OCI-M2 (cell line): ENCODE data around the gene CNIH1.
"Not testable (repeated sequence)": the region's sequence is repeated elsewhere in the genome, so short reads cannot be mapped to it uniquely, and the experiment has no call there.

Source experiments
- DNase-seq: peaks from one replicate; lab custom pipeline; 2025; ENCODE audit not compliant: unreplicated experiment; lab: John Stamatoyannopoulos, UW

CNIH1 gene

GRCh38 chr14:54470701-54471100 lies 29.5 kb upstream of the CNIH1 start:
- DNase-seq, result no peak

GRCh38 chr14:54467280-54467679 lies 26.1 kb upstream of the CNIH1 start:
- no peak for DNase-seq

GRCh38 chr14:54465654-54466053 lies 24.5 kb upstream of the CNIH1 start:
- DNase-seq, result no peak

- no peak for DNase-seq
These were observed 20.9 kb upstream of the CNIH1 start for GRCh38 chr14:54462048-54462447.

GRCh38 chr14:54459106-54459505 lies 17.9 kb upstream of the CNIH1 start:
- DNase-seq, result no peak

GRCh38 chr14:54458536-54458935 lies 17.4 kb upstream of the CNIH1 start:
- DNase-seq, result not testable (repeated sequence)

- DNase-seq, result no peak
These were observed 16.4 kb upstream of the CNIH1 start for GRCh38 chr14:54457609-54457996.

- not testable (repeated sequence) for DNase-seq
These were observed 15.8 kb upstream of the CNIH1 start for GRCh38 chr14:54456820-54457608.

GRCh38 chr14:54455363-54455762 lies 14.2 kb upstream of the CNIH1 start:
- no peak for DNase-seq

GRCh38 chr14:54453990-54454389 lies 12.8 kb upstream of the CNIH1 start:
- DNase-seq, result not testable (repeated sequence)

- DNase-seq, result no peak
These were observed 12.1 kb upstream of the CNIH1 start for GRCh38 chr14:54453252-54453651.

GRCh38 chr14:54451961-54452360 lies 10.8 kb upstream of the CNIH1 start:
- no peak for DNase-seq

GRCh38 chr14:54451121-54451601 lies 10.0 kb upstream of the CNIH1 start:
- no peak for DNase-seq

GRCh38 chr14:54450535-54450934 lies 9.4 kb upstream of the CNIH1 start:
- no peak for DNase-seq

- DNase-seq, result no peak
These were observed 6.1 kb upstream of the CNIH1 start for GRCh38 chr14:54447231-54447692.

GRCh38 chr14:54446161-54446693 lies 5.1 kb upstream of the CNIH1 start:
- no peak for DNase-seq

- no peak for DNase-seq
These were observed 3.5 kb upstream of the CNIH1 start for GRCh38 chr14:54444681-54445080.

- DNase-seq, result no peak
These were observed 2.8 kb upstream of the CNIH1 start for GRCh38 chr14:54443981-54444380.

- DNase-seq, result not testable (repeated sequence)
These were observed 1.8 kb upstream of the CNIH1 start for GRCh38 chr14:54442961-54443360.

- DNase-seq, result no peak
These were observed 700 bp downstream of the CNIH1 start for GRCh38 chr14:54440476-54440872.

- no peak for DNase-seq
These were observed 1.1 kb downstream of the CNIH1 start for GRCh38 chr14:54440037-54440436.

- DNase-seq, result no peak
These were observed 2.5 kb downstream of the CNIH1 start for GRCh38 chr14:54438703-54439102.

GRCh38 chr14:54437954-54438353 lies 3.2 kb downstream of the CNIH1 start:
- not testable (repeated sequence) for DNase-seq
